Brain microvascular endothelial cell (primary cell): Measurements from ENCODE around the gene PPIE.
"Not testable (repeated sequence)": the region's sequence is repeated elsewhere in the genome, so short reads cannot be mapped to it uniquely, and the experiment has no call there.

Experiments
- DNase-seq: peaks from one replicate; pipeline ENCODE4 v3.0.0-alpha.2; 2020
- H3K27ac ChIP-seq: fragments of 250-450 bp; sonication (Bioruptor Pico); 2 replicates; pipeline ENCODE4 v1.5.1; 2020; ENCODE audit warnings: mild to moderate bottlenecking, moderate library complexity
- H3K27me3 ChIP-seq: fragments of 250-450 bp; sonication (Bioruptor Pico); replicated peaks from 2 replicates; pipeline ENCODE4 v1.5.1; 2020; ENCODE audit warnings: mild to moderate bottlenecking
- H3K36me3 ChIP-seq: fragments of 250-450 bp; sonication (Bioruptor Pico); replicated peaks from 2 replicates; pipeline ENCODE4 v1.5.1; 2020; ENCODE audit warnings: mild to moderate bottlenecking
- H3K4me3 ChIP-seq: 2 replicates; pipeline ENCODE4 v1.5.1; 2011; ENCODE audit warnings: low read depth, mild to moderate bottlenecking, control low read depth, low read length, moderate library complexity
- CTCF ChIP-seq: IDR thresholded peaks from 2 replicates; pipeline ENCODE4 v1.5.1; 2011; ENCODE audit warnings: low read depth, mild to moderate bottlenecking, moderate library complexity, low read length, control low read depth, inconsistent platforms; ENCODE audit errors: missing control alignments
- in situ Hi-C: cut with HindIII; loops from 2 replicates; pipeline ENCODE4 v1.10.0; 2017; ENCODE audit warnings: low sequenced_read_pairs, low pct_ligation_motif_present

The PPIE gene

DNA sequence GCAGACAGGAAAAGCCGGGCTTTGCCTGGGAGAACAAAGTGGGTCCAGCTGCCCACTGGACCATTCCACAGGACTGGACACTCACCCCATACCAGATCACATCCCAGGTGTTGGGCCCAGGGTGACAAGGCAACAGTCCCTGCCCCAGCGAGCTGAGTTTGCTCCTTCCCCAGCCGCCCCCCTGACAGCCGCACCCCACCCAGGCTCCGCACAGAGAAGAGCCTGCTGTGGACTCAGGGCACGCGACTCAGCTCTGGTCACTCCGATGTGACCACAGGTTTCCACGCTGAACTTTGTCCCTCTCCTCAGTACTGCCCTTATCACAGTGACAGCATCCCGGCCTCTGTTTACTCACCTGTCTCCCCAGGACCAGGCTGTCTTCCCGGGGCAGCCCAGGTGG lies 48.8 kb downstream of the PPIE start:
- TF ChIP-seq CTCF = no peak
- Histone ChIP-seq H3K4me3 (no peak overlapping the region), H3K27ac (no peak overlapping the region), H3K27me3 (peaks cover 13% of the 10 kb centered on the region), H3K36me3 (no peaks in the 10 kb centered on the region)
- in situ Hi-C loops = no loop called here
- DNase-seq = no peak

- H3K27ac ChIP-seq, DNase-seq, in situ Hi-C loops, H3K4me3 ChIP-seq, H3K36me3 ChIP-seq: not testable (repeated sequence)
- peaks cover 13% of the 10 kb centered on the region for H3K27me3 ChIP-seq
These were observed 49.3 kb downstream of the PPIE start for GRCh38 chr1:39787964-39788363.

GRCh38 chr1:39788426-39788757 lies 49.7 kb downstream of the PPIE start:
- peak overlapping the region; percentile 15 for H3K4me3 ChIP-seq
- no peaks in the 10 kb centered on the region for H3K36me3 ChIP-seq
- DNase-seq = no peak
- TF ChIP-seq CTCF = no peak
- peaks cover 13% of the 10 kb centered on the region for H3K27me3 ChIP-seq
- in situ Hi-C loops = no loop called here
- H3K27ac ChIP-seq = no peak overlapping the region

DNA sequence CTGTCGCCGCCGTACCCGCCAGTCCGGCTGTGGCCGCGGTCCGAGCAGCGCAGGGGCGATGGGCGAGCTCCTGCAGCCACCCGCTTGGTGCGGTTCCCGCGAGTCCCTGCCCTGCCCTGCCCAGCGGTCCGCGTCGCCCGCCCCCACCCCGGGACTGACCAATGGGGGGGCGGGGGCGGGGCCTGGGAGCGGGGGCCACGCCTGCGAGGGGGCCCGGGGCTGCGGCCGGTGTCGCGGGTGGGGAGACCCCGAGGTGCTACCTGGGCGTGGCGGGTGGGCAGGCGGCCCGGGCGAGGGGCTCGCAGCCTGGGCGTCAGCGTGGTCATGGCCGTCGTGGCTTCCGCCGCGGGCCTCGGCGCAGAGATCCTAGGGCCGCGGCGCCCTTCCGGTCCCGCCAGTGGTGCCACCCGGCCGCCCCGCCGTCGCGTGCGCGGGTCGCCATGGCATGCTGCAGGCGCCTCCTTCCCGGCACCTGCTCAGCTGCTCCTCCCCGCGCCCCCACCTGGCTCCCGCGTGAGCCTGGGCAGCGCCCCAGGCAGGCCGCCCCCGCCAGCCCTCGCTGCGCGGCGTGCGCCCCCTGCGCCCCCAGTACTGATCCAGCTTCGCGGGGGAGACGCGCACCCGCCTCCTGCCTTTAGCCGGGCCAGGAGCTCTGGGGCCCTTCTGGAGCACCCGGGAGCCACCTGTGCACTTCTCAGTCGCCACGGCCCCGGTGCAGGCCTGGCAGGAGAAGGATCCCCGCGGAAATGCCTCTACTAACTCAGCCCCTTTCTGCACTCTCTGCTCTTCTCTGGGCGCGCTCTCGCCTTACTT lies 50.3 kb downstream of the PPIE start, which contains the start of gene BMP8B:
BMP8B (minus strand) TSS at position 108 of the 813 bp plus-strand sequence. CDS start 380 bp downstream, outside the sequence.
- Histone ChIP-seq H3K27me3 (peaks cover 13% of the 10 kb centered on the region), H3K36me3 (no peaks in the 10 kb centered on the region), H3K27ac (no peak within 1 kb of the TSS), H3K4me3 (peak within 1 kb of the TSS; percentile 17)
- in situ Hi-C loops = no loop called here
- TF ChIP-seq CTCF = no peak
- no peak for DNase-seq

DNA sequence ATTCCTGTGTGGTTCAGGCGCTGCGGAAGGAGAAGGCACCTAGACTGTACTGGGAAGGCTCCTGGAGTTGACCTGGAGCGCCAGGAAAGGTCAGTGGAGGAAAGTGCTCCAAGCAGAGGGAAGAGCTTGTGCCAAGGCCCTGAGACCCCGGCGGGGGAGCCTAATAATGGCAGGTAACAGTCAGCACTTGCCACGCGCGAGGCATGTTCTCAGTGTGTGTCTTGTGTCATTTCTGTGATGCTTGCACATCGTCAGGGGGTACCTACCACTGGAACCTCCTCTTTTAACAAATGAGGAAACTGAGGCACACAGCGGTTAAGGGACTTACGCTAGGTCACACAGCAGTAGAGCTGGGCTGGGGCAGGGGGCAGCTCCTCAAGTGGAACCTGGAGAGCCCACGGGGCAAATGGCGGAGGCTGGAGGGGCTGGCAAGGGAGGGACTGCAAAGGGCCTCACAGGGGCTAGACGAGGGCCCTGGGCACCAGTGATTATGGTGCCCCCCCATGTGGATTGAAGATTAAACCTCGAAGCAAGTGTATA lies 51.0 kb downstream of the PPIE start:
- in situ Hi-C loops = no loop called here
- TF ChIP-seq CTCF = no peak
- Histone ChIP-seq H3K27ac (no peak overlapping the region), H3K36me3 (no peaks in the 10 kb centered on the region), H3K4me3 (no peak overlapping the region), H3K27me3 (peaks cover 13% of the 10 kb centered on the region)
- DNase-seq = no peak

DNA sequence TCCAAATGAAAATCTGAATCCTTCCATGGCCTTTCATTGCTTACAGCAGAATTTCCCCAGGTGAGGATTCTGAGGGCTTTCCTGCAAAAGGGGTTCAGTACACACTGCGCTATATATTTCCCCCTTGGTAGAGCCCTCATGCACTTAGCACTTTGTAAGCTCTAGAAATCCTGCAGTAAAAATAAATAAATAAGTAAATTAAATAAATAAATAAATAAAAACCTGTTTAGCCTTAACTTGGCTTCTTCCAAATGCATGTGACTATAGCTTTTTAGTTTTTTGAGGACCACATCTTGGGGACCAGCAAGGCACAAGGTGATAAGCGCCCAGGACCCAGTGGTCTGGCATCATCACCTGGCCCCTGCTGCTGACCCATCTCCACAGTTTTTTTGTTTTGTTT lies 53.2 kb downstream of the PPIE start:
- TF ChIP-seq CTCF = no peak
- in situ Hi-C loops = no loop called here
- Histone ChIP-seq H3K27me3 (peaks cover 13% of the 10 kb centered on the region), H3K27ac (no peak overlapping the region), H3K36me3 (no peaks in the 10 kb centered on the region), H3K4me3 (no peak overlapping the region)
- no peak for DNase-seq
